ENCODE measurements around the gene G0S2.

GRCh38 chr1:209721323-209721722 is 46.1 kb downstream of the G0S2 start:
- no peak for TF ChIP-seq CTCF (IDR thresholded peaks at IDR 0.05)
- TF ChIP-seq EP300 (IDR thresholded peaks at IDR 0.05): no peak
- TF ChIP-seq POLR2A (IDR thresholded peaks at IDR 0.05): no peak

Measured in sigmoid colon (tissue), 4 donors.